ENCODE measurements around the gene WNT11. TPM values are rescaled to one million over a fixed set of nuclear protein-coding genes. Genes with fewer than 3 reads are reported as not detected.

The WNT11 gene
- total RNA-seq, 4 donors from 2014 or later, result 6.6 to 7.5 (median 6.9) TPM

DNA sequence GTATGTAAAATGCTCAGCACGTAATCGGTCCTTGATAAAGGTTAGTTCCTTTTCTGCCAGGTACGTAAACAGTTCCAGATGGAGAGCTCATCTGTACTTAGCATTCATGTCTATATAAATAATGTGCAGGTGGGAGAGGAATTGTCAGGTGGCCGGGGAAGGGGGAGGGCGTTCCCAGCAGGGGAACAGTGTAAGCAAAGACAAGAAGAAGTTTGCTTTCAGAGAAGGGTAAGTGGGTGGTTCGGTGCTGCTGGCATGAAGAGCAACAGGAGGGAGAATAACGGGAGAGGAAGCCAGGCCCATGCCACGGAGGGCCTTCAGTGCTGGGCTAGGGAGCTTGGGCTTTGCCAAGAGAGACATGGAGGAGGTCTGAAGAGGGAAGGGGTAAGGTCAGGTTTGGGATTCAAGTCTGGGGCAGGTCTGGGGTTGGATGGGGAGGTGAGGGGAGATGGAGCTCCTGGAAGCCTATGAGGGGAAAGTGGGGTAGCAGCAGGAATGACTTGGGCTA, 11.4 kb upstream of the WNT11 start:
- DNase-seq, result no peak
- Histone ChIP-seq H3K27ac (no peak overlapping the region), H3K4me3 (no peak overlapping the region), H3K36me3 (no peaks in the 10 kb centered on the region), H3K9me3 (no peaks in the 10 kb centered on the region), H3K27me3 (no peaks in the 10 kb centered on the region), H3K4me1 (no peaks in the 10 kb centered on the region)
- TF ChIP-seq POLR2A (IDR thresholded peaks at IDR 0.05), result no peak
- TF ChIP-seq, protein P1, sequence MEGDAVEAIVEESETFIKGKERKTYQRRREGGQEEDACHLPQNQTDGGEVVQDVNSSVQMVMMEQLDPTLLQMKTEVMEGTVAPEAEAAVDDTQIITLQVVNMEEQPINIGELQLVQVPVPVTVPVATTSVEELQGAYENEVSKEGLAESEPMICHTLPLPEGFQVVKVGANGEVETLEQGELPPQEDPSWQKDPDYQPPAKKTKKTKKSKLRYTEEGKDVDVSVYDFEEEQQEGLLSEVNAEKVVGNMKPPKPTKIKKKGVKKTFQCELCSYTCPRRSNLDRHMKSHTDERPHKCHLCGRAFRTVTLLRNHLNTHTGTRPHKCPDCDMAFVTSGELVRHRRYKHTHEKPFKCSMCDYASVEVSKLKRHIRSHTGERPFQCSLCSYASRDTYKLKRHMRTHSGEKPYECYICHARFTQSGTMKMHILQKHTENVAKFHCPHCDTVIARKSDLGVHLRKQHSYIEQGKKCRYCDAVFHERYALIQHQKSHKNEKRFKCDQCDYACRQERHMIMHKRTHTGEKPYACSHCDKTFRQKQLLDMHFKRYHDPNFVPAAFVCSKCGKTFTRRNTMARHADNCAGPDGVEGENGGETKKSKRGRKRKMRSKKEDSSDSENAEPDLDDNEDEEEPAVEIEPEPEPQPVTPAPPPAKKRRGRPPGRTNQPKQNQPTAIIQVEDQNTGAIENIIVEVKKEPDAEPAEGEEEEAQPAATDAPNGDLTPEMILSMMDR (IDR thresholded peaks at IDR 0.05), result no peak

DNA sequence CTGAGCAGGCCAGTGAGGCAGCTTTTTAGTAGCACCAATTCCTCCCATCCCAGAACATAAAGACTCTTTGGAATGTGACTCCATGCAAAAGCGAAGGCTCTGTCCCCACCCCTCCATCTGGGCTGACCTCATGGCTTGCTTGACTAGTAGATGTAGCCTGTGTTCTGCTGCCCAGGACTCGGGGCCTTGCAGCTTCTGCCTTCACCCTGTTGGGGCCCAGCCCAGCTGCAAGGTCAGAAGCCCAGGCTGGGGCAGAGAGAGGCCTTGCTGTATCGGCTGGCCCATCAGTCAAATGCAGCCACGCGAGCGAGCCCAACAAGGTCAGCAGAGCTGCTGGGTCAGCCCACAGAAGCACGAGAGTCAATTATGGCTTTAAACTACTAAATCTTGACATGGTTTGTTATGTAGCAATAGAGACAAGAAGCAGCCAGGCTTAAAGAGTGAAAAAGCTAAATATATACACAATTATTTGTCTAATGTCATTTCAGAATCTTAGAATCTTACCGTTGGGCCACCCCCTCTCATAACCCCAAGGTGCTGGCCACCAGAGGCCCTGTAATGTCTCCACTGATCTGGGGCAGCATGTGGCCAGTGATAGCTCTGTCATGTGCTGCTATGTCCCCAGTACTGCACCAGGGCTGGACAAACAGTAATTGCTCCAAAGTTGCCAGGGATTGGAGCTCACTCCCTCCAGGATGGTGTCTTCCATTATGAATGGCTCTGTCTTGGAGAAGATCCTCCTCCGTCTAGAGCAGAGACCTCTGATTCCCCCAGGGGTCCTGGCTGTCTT, 10.4 kb upstream of the WNT11 start:
- H3K4me1 ChIP-seq, result no peaks in the 10 kb centered on the region
- H3K27ac ChIP-seq, result no peak overlapping the region
- TF ChIP-seq POLR2A (IDR thresholded peaks at IDR 0.05), result no peak
- TF ChIP-seq, protein P1 (IDR thresholded peaks at IDR 0.05), result no peak
- no peak for DNase-seq
- H3K9me3 ChIP-seq, result no peaks in the 10 kb centered on the region
- no peaks in the 10 kb centered on the region for H3K36me3 ChIP-seq
- no peaks in the 10 kb centered on the region for H3K27me3 ChIP-seq
- no peak overlapping the region for H3K4me3 ChIP-seq

DNA sequence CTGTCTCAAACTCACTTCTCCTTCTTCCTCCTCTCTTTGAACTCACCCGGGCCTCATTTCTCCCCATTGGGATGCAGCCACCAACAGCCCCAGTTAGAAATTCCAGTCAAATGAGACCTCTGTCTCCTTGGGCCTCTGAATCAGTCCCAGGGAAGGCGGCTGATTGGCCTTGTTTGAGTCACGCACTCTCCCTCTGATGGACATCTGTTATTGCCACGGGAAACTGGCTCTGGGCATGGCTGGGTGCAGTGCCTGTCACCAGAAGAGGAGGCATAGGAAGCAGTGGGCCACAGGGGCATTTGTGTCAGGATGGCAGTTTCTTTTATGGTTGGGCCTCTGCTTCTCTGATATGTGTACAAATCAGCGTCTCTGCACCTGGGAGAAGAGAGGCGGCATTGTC, 9.6 kb upstream of the WNT11 start:
- no peak for DNase-seq
- no peak overlapping the region for H3K4me3 ChIP-seq

DNA sequence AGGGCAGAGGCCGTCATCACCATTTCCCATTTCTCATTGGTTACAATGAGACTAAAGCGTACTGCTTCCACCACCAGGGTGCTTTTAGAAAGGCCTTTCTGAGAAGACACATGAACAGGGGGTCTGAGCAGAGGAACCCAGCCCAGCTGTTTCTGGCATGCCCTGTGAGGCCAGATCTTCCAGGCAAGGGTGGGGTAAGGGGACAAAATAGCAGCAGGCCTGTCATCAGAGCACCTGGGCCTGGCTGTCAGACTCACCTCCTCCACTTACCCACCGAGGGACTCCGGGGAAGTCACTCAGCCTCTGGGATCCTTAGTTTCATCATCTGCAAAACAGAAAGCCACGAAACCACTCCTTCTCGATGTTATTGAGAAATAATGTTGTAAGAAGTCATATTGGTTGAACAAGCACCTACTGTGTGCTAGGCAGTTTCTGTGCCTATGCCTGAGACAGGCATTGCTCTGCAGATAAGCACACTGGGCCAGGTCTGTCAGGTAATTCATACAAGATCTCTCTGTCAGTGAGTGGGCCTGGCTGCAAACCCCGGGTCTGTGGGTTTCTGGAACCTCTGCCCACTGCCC, 8.8 kb upstream of the WNT11 start:
- Histone ChIP-seq H3K27me3 (peaks cover 0 to 10% of the 10 kb centered on the region in 2 donors), H3K4me1 (peaks cover 0 to 14% (median 4%) of the 10 kb centered on the region in 4 donors), H3K9me3 (no peaks in the 10 kb centered on the region), H3K36me3 (no peaks in the 10 kb centered on the region), H3K27ac (no peak overlapping the region), H3K4me3 (no peak overlapping the region)
- no peak for TF ChIP-seq POLR2A (IDR thresholded peaks at IDR 0.05)
- TF ChIP-seq, protein P1 (IDR thresholded peaks at IDR 0.05), result no peak
- no peak for DNase-seq

More for the DNA sequence above, 9.6 kb upstream of the WNT11 start:
- H3K4me1 ChIP-seq, result peaks cover 0 to 5% (median 0%) of the 10 kb centered on the region in 4 donors
- peaks cover 0 to 5% of the 10 kb centered on the region in 2 donors for H3K27me3 ChIP-seq
- no peaks in the 10 kb centered on the region for H3K36me3 ChIP-seq
- TF ChIP-seq, protein P1 (IDR thresholded peaks at IDR 0.05), result no peak
- no peak for TF ChIP-seq POLR2A (IDR thresholded peaks at IDR 0.05)
- no peak overlapping the region for H3K27ac ChIP-seq
- H3K9me3 ChIP-seq, result no peaks in the 10 kb centered on the region

DNA sequence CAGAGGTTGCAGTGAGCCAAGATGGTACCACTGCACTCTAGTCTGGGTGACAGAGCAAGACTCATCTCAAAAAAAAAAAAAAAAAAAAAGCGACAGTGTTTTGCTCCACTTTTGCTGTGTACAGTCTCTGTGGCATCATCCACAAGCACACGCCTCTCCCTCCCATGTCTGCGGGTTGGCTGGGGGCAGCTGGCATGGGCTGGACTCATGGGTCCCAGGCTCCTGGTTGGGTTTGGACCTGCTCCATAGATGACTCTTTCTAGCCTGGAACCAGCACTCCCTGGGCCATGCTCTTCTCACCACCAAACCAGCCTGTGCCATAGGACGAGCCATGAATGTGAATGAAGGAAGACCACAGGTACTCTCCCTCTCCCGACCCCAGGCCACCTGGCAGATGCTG, 7.9 kb upstream of the WNT11 start:
- DNase-seq, result no peak
- H3K4me3 ChIP-seq, result no peak overlapping the region
- no peak overlapping the region for H3K27ac ChIP-seq
- peaks cover 0 to 22% (median 12%) of the 10 kb centered on the region in 4 donors for H3K4me1 ChIP-seq
- no peaks in the 10 kb centered on the region for H3K9me3 ChIP-seq
- no peak for TF ChIP-seq POLR2A (IDR thresholded peaks at IDR 0.05)
- TF ChIP-seq, protein P1 (IDR thresholded peaks at IDR 0.05), result no peak
- no peaks in the 10 kb centered on the region for H3K36me3 ChIP-seq
- H3K27me3 ChIP-seq, result peaks cover 0 to 10% of the 10 kb centered on the region in 2 donors
